GM10847 (cell line): Measurements from ENCODE around the gene RYR3.

Source experiments
- POLR2A ChIP-seq: IDR thresholded peaks from 2 replicates; pipeline ENCODE4 v1.6.1; 2011; ENCODE audit not compliant: insufficient read length; ENCODE audit errors: extremely low read depth

RYR3 gene

DNA sequence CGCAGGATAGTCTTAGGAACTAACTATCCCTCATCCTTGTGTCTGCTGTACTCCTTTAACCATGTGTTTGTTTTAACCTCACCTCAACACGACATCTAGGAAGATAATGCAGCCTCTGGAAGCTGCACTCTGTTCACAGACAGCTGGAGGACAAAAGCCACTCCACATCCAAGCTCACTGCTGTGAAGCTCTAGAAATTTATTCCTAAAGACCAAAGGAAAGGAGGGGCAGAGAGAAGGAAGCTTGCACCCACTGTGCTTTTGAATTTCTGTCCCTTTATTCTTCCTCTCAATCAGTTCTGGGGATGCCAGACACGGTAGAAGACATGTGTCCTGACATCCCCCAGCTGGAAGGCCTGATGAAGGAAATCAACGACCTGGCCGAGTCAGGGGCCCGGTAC, 474.6 kb downstream of the RYR3 start:
- TF ChIP-seq POLR2A, result no peak

DNA sequence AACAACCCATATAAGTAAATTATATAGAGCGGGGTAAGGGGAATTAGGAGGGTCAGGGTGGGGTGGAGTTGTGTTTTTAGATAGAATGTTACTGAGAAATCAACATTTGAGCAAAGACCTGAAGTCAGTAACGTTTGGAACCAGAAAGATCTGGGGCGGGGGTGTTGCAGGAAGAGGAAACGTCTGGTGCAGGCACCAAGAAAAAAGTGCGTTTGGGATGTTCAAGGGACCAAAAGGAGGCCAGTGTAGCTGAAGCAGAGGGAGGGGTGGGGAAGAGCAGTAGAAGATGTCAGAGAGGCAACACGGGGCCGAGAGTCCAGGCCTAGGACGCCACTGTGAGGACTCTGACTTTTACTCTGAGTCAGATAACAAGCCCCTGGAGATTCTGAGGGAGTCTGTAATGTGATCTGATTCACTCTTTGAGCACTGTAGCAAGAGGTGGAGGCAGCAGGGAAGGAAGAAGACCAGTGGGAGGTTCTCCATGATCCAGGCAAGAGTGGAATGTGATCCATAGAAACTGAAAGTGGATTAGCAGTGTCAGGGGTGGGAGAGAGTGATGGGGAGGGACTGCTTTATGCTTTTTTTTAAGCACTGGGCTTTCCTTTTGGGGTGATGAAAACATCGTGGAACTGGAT, 478.3 kb downstream of the RYR3 start:
- no peak for TF ChIP-seq POLR2A

DNA sequence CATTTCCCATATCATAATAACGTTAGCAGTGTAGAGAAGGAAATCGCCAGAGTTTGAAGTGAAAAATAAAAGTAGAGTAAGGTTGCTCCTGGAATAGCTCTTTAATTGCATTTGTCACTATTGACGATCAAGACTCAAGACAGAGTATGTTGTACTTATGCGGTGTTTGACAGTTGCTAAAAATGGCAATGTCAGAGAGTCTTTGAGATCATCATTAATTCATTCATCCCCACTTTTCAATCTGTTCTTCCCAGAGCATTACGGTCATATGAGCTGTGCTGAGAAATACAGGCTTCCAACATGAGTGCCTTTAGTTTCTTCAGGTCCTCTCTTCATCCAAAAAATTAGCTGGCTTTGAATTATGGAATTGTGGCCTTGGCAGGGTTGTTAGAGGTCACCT, 483.7 kb downstream of the RYR3 start:
- no peak for TF ChIP-seq POLR2A

DNA sequence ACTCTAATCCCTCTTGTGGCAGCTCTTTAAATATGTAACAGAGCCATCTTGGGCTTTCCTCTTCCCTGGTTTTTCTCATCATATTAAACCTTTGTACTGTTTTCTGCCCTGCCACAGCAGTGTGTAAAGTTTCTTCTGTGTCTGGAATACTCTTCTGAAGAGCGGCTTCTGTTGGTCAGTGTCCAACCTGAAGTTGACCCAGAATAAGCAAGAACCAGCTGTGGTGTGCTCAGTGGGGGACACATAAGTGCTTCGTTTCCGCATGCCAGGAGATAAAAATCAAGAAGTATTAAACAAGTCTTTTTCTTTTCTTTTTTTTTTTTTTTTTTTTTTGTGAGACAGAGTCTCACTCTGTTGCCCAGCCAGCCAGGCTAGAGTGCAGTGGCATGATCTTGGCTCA, 484.3 kb downstream of the RYR3 start:
- no peak for TF ChIP-seq POLR2A

DNA sequence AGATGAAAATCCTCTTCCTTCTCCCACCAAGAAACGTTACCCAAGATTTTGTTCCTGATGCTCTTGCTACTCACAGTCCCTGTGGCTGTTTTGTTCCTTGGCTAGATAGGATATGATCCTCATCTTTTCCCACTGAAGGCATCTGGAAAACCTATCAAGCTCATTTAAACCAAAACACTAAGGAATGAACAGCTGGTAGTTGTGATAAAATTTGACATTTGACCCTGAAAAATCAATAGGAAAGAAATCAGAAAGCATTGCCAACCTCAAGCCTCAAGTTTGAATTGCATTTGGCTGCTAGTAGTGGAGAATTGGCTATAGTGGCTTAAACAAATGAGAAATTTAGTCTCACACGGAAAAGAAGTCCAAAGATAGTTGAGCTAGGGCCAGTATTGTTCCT, 486.9 kb downstream of the RYR3 start:
- no peak for TF ChIP-seq POLR2A

DNA sequence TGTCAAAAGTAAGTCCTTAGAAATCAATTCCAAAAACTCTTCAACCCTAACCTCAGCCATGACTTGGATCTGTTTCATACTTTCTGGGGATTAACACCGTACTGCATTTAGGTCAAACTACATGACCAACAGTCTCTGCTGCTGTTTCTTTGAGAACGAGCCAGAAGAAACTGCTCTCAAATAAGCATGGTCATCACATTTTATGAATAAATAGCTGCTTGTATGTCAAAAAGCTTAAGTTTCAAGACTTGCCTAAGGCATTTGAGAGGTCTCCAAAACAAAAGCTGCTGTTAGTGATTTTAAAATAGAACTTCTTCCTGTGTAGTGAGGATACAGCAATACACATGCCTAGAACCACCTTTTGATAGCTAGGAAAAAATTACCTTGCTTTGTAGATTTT, 491.2 kb downstream of the RYR3 start:
- no peak for TF ChIP-seq POLR2A

DNA sequence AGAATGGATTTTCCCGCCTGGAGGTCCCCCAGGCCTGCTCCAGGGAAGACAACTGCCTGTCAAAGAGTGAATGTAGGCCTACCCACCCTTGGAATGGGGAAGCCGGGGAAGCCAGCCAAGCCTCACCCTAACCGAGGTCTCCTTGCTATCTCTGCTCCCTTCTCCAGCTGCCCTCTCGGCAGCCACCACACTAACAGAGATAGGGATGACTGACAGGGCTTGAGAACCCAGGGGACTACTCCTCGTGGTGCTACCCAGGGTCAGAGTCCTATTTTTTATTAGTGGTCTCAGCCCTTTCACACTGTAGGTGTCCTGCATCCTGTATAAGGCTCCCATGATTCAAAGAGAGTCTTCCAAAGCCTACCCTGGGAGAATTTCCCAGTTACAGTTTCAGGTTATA, 496.9 kb downstream of the RYR3 start:
- TF ChIP-seq POLR2A, result no peak

DNA sequence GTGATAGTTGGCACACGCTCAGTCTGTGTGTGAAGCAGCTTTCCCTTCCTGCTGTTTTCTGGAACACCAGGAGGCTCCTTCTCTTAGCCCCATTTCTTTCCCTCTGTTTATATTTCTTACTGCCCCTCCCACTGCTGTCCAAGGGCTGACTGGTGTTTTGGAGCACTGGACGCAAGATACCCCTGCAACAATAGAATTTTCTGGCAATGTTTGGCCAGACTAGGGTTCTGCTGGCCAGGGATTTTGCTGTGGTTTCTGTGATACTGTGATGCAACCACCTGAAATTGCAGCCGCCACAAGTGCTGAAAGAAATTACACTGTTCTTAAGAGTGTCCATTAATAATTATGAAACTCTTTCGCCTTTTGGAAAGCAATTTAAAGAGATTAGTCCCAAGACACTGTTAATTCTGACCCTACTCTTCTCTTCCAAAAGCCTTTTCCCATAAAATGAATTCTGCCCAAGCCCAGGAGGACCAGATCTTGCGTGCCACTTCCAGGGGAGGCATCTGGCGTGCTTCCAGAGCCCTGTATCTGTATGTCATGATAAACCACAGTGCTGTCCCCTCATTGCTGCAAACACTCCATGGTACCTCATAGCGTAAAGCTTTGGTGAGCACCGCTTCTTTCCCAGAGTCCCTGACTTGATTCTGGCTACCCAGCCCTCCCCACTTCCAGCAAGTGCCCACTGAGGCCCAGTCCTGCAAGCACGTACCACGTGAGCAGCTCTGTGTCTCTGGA, 498.1 kb downstream of the RYR3 start:
- TF ChIP-seq POLR2A, result no peak

DNA sequence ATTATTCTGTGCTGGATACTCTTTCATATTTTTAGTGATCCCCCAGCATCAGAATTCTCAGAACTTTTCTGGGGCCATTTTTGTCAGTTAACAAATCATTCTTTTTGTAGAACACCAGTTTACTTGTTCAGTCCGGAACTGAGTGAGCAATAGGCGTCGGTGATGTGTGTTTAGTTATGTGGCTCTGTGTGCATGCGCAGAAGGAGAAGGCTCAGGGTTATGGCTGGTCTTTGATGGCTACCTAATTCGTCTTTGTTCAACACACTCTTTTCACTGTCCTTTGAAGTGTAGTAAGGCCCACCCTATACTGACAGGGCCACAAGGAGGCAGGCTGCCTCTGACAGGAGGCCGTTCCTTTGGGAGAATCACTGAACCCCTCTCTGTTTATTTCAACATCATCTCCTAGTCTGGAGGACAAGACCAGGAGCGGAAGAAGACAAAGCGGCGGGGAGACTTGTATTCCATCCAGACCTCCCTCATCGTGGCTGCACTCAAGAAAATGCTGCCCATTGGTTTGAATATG, 499.4 kb downstream of the RYR3 start:
- TF ChIP-seq POLR2A, result no peak

DNA sequence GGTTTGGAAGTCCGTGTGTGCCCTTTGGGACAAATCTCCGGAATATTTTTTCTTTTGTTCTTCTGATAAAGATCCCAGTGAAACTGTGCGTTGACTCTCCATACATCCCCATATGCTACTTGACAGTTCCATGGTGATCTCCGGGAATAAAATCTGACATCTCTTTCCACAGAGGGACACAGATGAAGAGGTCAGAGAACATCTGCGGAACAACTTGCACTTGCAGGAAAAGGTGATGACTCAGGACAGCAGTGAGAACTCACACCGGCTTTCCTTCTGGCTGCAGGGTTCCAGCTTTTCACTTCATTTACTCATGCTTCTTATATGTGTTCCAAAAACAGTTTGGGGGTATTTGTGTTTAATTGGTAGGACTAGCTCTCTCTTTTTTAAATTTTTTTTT, 500.0 kb downstream of the RYR3 start:
- TF ChIP-seq POLR2A, result no peak

DNA sequence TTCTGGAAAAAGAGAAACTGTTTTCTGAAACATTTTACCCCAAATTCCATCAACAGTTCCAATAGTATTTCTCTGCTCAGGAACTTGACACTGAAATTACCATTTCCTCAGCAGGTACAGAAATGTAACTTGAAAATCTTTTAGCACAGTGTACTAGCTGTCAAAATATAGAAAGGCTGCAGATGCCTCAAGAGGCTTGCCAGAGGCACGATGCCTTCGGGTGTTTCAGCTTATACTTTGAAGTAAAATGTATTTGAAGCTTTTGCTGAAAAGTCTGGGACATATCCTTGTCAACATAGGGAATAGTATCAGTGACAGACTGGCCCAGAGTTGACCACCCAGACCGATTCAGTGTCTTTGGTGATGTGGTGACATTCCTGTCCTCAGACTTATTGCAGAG, 503.1 kb downstream of the RYR3 start:
- TF ChIP-seq POLR2A, result no peak

DNA sequence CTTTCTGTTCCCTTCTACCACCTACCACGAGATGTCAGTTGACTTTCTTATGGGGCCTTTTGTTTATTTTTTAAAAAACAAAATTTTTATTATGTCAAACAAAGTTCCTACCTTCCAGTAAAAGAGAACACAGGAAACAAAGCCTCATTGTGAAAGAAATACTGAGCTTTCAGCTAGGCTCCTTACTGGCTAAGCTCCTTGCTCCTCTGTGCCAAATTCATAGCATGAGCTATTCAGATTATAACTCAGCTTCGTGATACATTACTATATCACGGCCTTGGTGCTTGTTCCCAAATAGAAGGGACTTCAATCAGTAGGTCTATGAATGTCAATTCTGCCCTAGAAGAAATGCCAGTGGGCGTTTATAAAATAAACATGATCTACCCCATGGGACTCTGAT, 511.7 kb downstream of the RYR3 start:
- TF ChIP-seq POLR2A, result no peak

DNA sequence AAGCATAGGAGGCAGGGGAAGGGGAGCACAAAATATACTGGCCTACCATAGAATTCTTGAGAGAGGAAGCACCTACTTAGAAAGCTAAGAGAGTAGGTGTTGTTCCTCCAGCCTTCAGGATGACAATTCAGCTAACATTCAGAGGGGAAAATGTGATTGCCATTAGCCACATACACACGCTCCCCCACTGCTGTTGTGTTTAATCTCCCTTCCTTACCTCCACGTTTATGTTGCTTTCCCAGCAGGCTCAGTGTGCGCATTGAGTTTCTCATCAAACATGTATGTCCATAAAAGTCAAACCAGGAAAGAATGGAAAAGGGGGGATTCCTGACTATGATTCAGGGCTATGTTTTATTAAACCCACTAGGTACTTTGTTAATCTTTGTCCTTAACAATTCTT, 512.4 kb downstream of the RYR3 start:
- no peak for TF ChIP-seq POLR2A

DNA sequence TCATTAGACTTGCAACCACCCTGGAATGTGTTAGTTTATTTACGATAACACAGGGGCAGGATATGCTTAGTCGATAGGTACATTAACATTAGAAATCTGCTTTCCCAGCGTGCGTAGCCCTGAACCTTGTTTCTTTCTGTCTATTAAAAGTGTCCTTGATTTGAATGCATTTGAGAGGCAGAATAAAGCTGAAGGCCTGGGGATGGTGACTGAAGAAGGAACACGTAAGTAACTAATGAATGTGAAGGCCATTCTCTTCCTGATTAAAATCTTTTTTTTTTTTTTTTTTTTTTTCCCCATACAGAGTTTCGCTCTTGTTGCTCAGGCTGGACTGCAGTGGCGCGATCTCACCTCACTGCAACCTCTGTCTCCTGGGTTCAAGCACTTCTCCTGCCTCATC, 514.7 kb downstream of the RYR3 start:
- no peak for TF ChIP-seq POLR2A

DNA sequence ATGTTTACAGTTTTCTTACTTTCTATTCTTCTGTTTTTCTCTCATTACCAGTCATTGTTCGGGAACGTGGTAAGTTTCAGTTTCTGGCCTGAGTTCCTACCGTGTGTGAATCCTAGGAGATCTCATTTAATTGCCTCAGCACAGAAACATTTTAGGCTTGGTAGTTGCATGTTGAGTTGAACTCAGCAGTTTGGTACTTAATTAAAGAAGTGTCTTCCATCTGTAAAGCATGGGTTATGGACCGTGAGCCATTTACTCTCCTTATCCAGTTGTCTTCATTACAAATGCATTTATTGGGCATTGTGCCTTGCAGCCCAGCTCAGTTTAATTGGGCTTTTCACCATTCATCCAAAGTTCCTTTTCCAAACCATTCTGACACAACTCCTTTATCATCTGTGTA, 515.4 kb downstream of the RYR3 start:
- no peak for TF ChIP-seq POLR2A

DNA sequence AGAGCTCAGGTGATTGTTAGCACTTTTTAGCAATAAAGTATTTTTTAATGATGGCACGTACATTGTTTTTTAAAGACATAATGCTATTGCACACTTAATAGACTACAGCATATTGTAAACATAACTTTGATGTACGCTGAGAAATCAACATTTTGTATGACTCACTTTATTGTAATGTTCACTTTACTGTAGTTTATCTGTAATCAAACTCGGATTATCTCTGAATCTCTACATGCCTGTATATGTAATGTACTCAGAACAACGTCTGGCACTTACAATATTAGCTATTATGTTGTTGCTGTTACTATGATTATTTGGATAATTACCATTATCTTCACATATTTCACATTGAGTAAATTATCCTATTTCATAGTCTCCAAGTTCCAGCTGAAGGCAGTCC, 519.6 kb downstream of the RYR3 start:
- TF ChIP-seq POLR2A, result no peak

DNA sequence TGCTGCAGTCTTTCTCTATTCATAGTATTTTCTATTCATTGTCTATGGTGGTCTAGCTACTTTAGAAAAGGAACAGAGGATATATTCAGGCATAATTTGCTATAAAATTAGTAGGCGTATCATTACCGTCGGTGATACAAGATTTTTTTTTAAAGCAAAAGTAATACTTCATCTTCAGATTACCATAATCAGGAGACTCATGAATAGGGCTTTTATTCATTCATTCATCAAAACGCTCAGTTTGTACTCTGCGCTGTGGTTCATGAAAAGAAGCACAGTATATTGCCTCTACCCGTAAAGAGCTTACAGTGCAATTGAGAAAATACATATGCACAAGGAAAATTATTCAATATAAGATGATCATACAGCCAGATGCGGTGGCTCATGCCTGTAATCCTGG, 520.9 kb downstream of the RYR3 start:
- TF ChIP-seq POLR2A, result no peak
